ENCODE results near the gene ARHGEF7. TPM values are rescaled to one million over a fixed set of nuclear protein-coding genes. Genes with fewer than 3 reads are reported as not detected.

ARHGEF7 gene
- total RNA-seq, 1 donor from 2014 or later, result 73.7 TPM

GRCh38 chr13:111322916-111323331 is 207.8 kb downstream of the ARHGEF7 start:
- FAIRE-seq, result no peak
- DNase-seq (ENCODE audit: low read depth), result no peak

GRCh38 chr13:111323549-111323948 is 208.4 kb downstream of the ARHGEF7 start:
- Histone ChIP-seq H3K4me3 (ENCODE audit: insufficient read depth, low read depth, low read length) (no peak overlapping the region), H2AFZ (ENCODE audit: low read depth, low read length) (no peak overlapping the region), H4K20me1 (ENCODE audit: insufficient read depth, low read length) (no peaks in the 10 kb centered on the region), H3K27me3 (ENCODE audit: insufficient read depth, low read length) (no peaks in the 10 kb centered on the region), H3K9me3 (ENCODE audit: insufficient read depth, low read depth, low read length) (no peaks in the 10 kb centered on the region), H3K79me2 (ENCODE audit: insufficient read depth, low read length) (no peaks in the 10 kb centered on the region), H3K4me1 (ENCODE audit: insufficient read depth, low read length) (no peaks in the 10 kb centered on the region), H3K27ac (ENCODE audit: low read depth, low read length) (no peak overlapping the region), H3K9ac (ENCODE audit: low read length) (no peak overlapping the region), H3K36me3 (ENCODE audit: insufficient read depth, low read length) (no peaks in the 10 kb centered on the region), H3K4me2 (ENCODE audit: low read length) (no peak overlapping the region)
- Mint-ChIP-seq H3K9me3 (ENCODE audit: unreplicated experiment) (no peaks in the 10 kb centered on the region), H3K27me3 (ENCODE audit: low read depth, unreplicated experiment) (peaks cover 13% of the 10 kb centered on the region), H3K4me3 (ENCODE audit: unreplicated experiment) (no peak overlapping the region), H3K4me1 (ENCODE audit: low read depth, unreplicated experiment) (no peaks in the 10 kb centered on the region), H3K27ac (ENCODE audit: unreplicated experiment) (no peak overlapping the region), H3K36me3 (ENCODE audit: low read depth, unreplicated experiment) (peaks cover 18% of the 10 kb centered on the region)
- FAIRE-seq (no peak), DNase-seq (ENCODE audit: low read depth) (no peak)
- TF ChIP-seq CTCF (IDR thresholded peaks at IDR 0.05; ENCODE audit: insufficient read depth, low read depth, low read length), result no peak
- no peak for TF ChIP-seq EZH2 (IDR thresholded peaks at IDR 0.05; ENCODE audit: insufficient read depth, low read length)

More at GRCh38 chr13:111322916-111323331, 207.8 kb downstream of the ARHGEF7 start:
- H3K79me2 ChIP-seq (ENCODE audit: insufficient read depth, low read length), result no peaks in the 10 kb centered on the region
- no peak overlapping the region for H3K27ac ChIP-seq (ENCODE audit: low read depth, low read length)
- peaks cover 13% of the 10 kb centered on the region for H3K27me3 Mint-ChIP-seq (ENCODE audit: low read depth, unreplicated experiment)
- H3K4me2 ChIP-seq (ENCODE audit: low read length), result no peak overlapping the region
- no peaks in the 10 kb centered on the region for H3K9me3 ChIP-seq (ENCODE audit: insufficient read depth, low read depth, low read length)
- H3K36me3 ChIP-seq (ENCODE audit: insufficient read depth, low read length), result no peaks in the 10 kb centered on the region
- H3K9ac ChIP-seq (ENCODE audit: low read length), result no peak overlapping the region
- TF ChIP-seq EZH2 (IDR thresholded peaks at IDR 0.05; ENCODE audit: insufficient read depth, low read length) (no peak), CTCF (IDR thresholded peaks at IDR 0.05; ENCODE audit: insufficient read depth, low read depth, low read length) (no peak)
- no peak overlapping the region for H2AFZ ChIP-seq (ENCODE audit: low read depth, low read length)
- H3K27ac Mint-ChIP-seq (ENCODE audit: unreplicated experiment), result no peak overlapping the region
- no peaks in the 10 kb centered on the region for H3K4me1 Mint-ChIP-seq (ENCODE audit: low read depth, unreplicated experiment)
- H3K4me3 Mint-ChIP-seq (ENCODE audit: unreplicated experiment), result no peak overlapping the region
- H3K4me1 ChIP-seq (ENCODE audit: insufficient read depth, low read length), result no peaks in the 10 kb centered on the region
- no peak overlapping the region for H3K4me3 ChIP-seq (ENCODE audit: insufficient read depth, low read depth, low read length)
- peaks cover 14% of the 10 kb centered on the region for H3K36me3 Mint-ChIP-seq (ENCODE audit: low read depth, unreplicated experiment)
- H4K20me1 ChIP-seq (ENCODE audit: insufficient read depth, low read length), result no peaks in the 10 kb centered on the region
- no peaks in the 10 kb centered on the region for H3K9me3 Mint-ChIP-seq (ENCODE audit: unreplicated experiment)
- no peaks in the 10 kb centered on the region for H3K27me3 ChIP-seq (ENCODE audit: insufficient read depth, low read length)

- H3K4me1 Mint-ChIP-seq (ENCODE audit: low read depth, unreplicated experiment), result no peaks in the 10 kb centered on the region
- H3K79me2 ChIP-seq (ENCODE audit: insufficient read depth, low read length), result no peaks in the 10 kb centered on the region
- no peaks in the 10 kb centered on the region for H3K36me3 ChIP-seq (ENCODE audit: insufficient read depth, low read length)
- FAIRE-seq (no peak), DNase-seq (ENCODE audit: low read depth) (no peak)
- H4K20me1 ChIP-seq (ENCODE audit: insufficient read depth, low read length), result no peaks in the 10 kb centered on the region
- H3K4me3 Mint-ChIP-seq (ENCODE audit: unreplicated experiment), result no peak overlapping the region
- no peak overlapping the region for H3K27ac ChIP-seq (ENCODE audit: low read depth, low read length)
- H3K4me3 ChIP-seq (ENCODE audit: insufficient read depth, low read depth, low read length), result no peak overlapping the region
- H2AFZ ChIP-seq (ENCODE audit: low read depth, low read length), result no peak overlapping the region
- peaks cover 14% of the 10 kb centered on the region for H3K36me3 Mint-ChIP-seq (ENCODE audit: low read depth, unreplicated experiment)
- no peaks in the 10 kb centered on the region for H3K27me3 ChIP-seq (ENCODE audit: insufficient read depth, low read length)
- H3K9ac ChIP-seq (ENCODE audit: low read length), result no peak overlapping the region
- TF ChIP-seq EZH2 (IDR thresholded peaks at IDR 0.05; ENCODE audit: insufficient read depth, low read length), result no peak
- TF ChIP-seq CTCF (IDR thresholded peaks at IDR 0.05; ENCODE audit: insufficient read depth, low read depth, low read length), result no peak
- peaks cover 13% of the 10 kb centered on the region for H3K27me3 Mint-ChIP-seq (ENCODE audit: low read depth, unreplicated experiment)
- H3K4me2 ChIP-seq (ENCODE audit: low read length), result no peak overlapping the region
- no peaks in the 10 kb centered on the region for H3K9me3 Mint-ChIP-seq (ENCODE audit: unreplicated experiment)
- no peaks in the 10 kb centered on the region for H3K9me3 ChIP-seq (ENCODE audit: insufficient read depth, low read depth, low read length)
- no peak overlapping the region for H3K27ac Mint-ChIP-seq (ENCODE audit: unreplicated experiment)
- no peaks in the 10 kb centered on the region for H3K4me1 ChIP-seq (ENCODE audit: insufficient read depth, low read length)
These were observed 209.0 kb downstream of the ARHGEF7 start for GRCh38 chr13:111323950-111324651.
